Stimulated activated naive CD4-positive, alpha-beta T cell (primary cell): Measurements from ENCODE around the gene EML1.

Experiments used
- DNase-seq, 6 experiments: peaks; one replicate each; lab custom pipeline; 2025; lab: John Stamatoyannopoulos, UW

The EML1 gene

GRCh38 chr14:99805757-99806439 lies 12.7 kb downstream of the EML1 start:
- DNase-seq, result no peak

- DNase-seq, result no peak
Observed at GRCh38 chr14:99806836-99807235, 13.6 kb downstream of the EML1 start.

GRCh38 chr14:99807413-99808153 lies 14.4 kb downstream of the EML1 start:
- no peak for DNase-seq

DNA sequence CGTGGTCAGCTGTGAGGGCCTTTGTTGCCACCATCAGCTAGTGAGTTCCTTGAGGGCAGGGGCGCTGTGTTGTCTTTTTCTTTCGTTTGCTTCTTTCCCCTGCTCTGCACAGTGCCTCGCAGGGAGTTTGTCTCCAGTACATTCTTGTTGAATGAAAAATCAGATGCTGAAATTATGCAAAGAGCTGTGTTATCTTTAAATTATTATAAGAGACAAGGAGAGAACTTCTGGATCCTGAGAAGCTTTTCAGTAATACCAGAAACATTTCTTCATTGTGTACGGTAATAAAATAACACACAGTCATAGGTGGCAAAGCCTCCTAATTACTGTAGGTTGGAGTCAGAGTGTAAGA lies 14.9 kb downstream of the EML1 start:
- DNase-seq, result no peak

DNA sequence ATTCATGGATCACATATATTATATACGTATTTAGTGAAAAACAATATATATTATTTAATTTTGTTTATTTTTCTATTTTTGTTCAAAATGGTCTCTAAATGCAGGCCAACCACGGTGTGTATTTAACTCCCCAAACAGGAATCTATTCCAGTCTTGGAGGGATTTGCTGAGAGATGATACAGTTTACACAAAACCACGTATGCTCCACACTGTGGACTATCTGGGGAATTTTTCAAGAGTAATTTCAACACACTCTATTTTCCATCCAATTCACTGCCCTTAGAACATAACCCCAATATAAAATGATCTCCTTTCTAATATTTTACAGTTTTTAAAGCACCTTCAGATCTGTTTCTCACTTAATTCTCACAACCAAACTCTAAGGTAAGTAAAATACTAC lies 15.3 kb downstream of the EML1 start:
- DNase-seq, result no peak

- DNase-seq, result no peak
Observed at GRCh38 chr14:99809360-99809759, 16.1 kb downstream of the EML1 start.

DNA sequence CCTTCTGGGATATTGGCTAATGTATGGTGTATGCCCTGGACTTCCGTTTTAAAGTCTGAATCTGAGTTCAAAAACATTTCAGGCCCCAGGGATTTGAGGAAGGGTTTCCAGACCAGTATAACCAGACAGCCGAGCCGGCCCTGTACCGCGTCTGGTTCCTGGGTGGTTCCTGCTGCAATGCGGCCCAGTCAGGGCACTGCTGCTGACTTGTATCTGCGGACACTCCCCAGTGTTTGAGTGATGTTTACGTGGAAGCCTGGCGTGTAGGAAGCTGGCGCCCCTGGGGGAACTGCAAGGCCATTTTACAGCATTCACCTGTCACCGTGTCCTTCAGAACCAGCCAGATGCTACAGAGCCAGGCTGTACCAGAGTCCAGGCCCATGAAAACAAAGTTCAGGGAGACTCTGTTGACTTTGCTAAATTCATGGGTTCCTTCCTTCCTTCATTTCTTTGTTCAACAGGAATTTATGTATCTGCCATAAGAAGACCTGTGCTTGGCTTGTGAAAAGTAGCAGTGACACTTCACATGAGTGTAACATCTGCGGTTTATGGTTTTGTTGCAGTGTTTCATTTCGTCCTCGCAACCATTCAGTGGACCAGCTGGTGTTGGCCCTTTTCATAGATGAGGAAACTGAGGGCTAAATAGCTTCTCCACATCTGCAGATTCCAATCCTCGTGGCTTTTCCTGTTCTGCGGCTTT lies 16.8 kb downstream of the EML1 start:
- DNase-seq, result no peak

DNA sequence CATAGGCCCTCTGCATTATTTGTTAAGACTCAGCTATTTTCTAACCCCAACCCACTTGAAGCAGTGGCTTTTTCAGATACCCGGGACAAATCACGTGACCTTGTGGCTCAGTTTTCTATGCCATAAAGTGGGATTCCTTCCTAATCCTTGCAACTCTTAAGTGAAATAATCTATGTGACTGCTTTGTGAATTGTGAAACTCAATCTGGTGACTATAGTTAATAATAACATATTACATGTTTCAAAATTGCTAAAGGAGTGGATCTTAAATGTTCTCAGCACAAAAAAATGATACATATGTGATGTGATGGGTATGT lies 17.3 kb downstream of the EML1 start:
- DNase-seq, result no peak

GRCh38 chr14:99812096-99812750 lies 19.0 kb downstream of the EML1 start:
- DNase-seq, result no peak

DNA sequence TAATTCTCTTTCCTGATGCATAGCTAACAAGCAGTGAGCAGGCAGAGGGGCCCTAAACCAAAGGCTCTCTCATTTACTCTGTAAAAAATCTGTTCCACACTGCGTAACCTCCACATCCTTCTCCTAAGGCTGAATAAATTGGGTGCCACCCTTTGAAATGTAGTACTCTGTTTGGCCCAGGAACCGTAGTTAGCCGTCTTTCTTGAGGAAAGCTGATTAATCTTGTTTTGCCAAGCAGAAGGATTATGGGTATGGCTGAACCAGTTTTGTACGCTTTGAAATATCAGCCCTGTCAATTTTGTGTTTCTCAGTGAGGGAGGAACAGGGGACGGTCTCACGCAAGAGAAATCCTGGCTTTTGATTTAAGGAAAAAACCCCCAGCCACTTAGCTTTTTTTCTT lies 19.7 kb downstream of the EML1 start:
- no peak for DNase-seq

- DNase-seq, result no peak
Observed at GRCh38 chr14:99815696-99816095, 22.5 kb downstream of the EML1 start.

DNA sequence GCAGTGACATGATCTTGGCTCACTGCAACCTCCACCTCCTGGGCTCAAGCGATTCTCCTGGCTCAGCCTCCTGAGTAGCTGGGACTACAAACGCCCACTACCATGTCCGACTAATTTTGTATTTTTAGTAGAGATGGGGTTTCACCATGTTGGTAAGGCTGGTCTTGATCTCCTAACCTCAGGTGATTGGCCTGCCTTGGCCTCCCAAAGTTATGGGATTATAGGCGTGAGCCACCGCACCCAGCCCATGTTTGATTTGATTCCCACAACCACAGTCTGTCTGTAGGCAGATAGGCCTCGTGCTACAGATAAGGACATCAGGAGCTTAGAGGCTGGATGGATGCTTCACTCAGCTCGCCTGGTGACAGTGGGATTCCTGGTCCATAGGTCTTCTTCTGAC lies 23.0 kb downstream of the EML1 start:
- DNase-seq, result no peak

DNA sequence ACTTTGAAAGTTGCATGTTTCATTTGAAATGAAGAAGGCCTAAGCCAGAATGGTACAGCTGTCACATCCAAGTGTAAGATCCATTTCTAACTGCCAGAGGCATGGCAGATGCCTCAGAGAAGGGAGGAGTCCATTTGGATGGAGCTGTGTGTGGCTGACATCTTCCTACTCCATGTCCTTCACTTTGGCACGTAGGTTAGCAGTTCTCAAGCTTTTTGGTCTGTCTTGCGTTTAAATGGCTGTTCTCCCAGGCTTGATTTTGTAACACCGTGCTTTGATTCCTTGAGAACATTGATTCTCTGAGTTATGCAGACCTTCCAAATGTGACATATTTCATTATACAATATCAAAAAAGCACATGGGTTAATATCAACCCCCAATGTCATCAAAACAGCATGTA lies 23.4 kb downstream of the EML1 start:
- no peak for DNase-seq

DNA sequence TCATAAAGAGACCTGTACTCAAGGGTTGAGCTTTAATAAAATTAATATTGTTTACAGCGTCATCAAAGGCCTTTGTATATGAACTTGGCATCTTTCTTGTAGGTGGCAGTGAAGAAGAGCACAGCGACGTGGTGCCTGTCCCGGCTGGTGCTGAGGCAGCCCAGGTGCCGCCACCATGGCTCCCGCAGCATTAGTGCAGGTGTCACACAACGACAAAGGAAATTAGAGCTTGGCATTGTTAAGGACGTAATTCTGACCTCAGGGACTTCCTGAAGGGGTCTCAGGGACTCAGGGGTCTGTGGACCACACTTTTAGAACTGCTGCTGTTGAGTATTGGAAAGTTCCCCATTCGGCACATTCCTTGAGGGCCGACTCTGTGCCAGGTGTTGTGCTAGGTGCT lies 24.1 kb downstream of the EML1 start:
- no peak for DNase-seq

- DNase-seq, result no peak
Observed at GRCh38 chr14:99818503-99819036, 25.4 kb downstream of the EML1 start.

- DNase-seq, result no peak
Observed at GRCh38 chr14:99819514-99819913, 26.3 kb downstream of the EML1 start.

GRCh38 chr14:99820702-99821331 lies 27.6 kb downstream of the EML1 start:
- no peak for DNase-seq

- no peak for DNase-seq
Observed at GRCh38 chr14:99821519-99822508, 28.6 kb downstream of the EML1 start.

DNA sequence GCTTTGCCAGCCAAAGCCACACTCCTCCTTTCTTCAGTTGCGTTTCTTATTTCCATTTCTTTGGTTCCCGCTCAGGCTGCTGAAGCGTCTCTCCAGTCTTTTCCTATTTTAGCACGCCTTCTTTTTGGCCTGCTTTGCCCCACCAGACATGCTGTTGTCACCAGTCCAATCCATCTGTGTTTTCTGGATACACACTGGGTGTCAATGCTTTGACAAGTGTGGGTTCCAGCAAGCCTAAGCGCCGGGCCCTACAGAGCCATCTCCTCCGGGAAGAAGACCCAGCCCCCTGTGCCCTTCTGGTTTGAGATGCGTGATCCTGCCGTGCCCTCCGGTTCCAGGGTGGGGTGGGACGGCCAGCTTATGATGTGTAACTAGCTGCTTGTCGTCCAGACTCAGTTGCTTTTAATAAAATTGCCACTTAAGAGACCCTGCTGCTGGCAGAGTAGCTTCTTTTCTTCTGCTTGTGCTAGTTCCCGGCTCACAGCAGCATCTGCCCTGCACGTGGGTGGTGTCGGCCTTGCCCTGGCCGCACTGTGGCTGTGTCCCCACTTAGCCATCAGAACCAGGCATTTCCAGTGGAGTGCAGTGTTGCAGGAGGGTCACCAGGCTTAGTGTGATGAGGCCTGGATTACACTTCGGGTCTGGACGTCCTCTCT lies 29.7 kb downstream of the EML1 start:
- no peak for DNase-seq

DNA sequence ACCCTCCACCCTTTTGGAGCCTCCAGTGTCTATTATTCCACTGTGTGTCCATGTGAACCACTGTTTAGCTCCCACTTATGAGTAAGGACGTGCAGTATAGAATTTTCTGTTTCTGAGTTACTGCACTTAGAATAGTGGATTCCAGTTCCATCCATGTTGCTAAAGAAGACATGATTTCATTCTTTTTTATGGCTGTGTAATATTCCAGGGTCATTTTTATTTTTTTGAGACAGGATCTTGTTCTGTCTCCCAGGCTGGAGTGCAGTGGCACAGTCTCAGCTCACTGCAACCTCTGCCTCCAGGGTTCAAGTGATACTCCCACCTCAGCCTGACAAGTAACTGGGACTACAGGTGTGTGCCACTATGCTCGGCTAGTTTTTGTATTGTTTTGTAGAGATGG lies 31.6 kb downstream of the EML1 start:
- DNase-seq, result no peak
